ENCODE data around the gene PWP2. TPM values are rescaled to one million over a fixed set of nuclear protein-coding genes. Genes with fewer than 3 reads are reported as not detected.

The PWP2 gene
- total RNA-seq, 2 donors from 2014 or later = 9.1 to 9.6 TPM

- H3K27ac ChIP-seq (ENCODE audit: low read depth, low read length) = no peak overlapping the region
- H3K36me3 ChIP-seq (ENCODE audit: control insufficient read depth, insufficient read depth, low read length) = peaks cover 41% of the 10 kb centered on the region
- H3K27me3 Mint-ChIP-seq (ENCODE audit: insufficient read depth) = no peaks in the 10 kb centered on the region
- WGBS, 2 experiments (ENCODE audit: insufficient coverage in 1 of 2, insufficient read length in 1 of 2) = 97 to 98% methylated on average over 5 to 10 of the region's 10 CpGs
- no peaks in the 10 kb centered on the region for H3K27me3 ChIP-seq (ENCODE audit: control insufficient read depth, insufficient read depth, low read length, poor library complexity, severe bottlenecking)
- peaks cover 27% of the 10 kb centered on the region for H3K36me3 Mint-ChIP-seq (ENCODE audit: low read depth)
- no peak for TF ChIP-seq CTCF (conservative IDR thresholded peaks at IDR 0.05)
- peaks cover 6% of the 10 kb centered on the region for H3K4me1 Mint-ChIP-seq
- no peak overlapping the region for H3K4me3 ChIP-seq (ENCODE audit: low read length)
- H3K4me3 Mint-ChIP-seq = no peak overlapping the region
- DNase-seq = no peak
- H3K9me3 ChIP-seq (ENCODE audit: control insufficient read depth, low read length) = no peaks in the 10 kb centered on the region
- no peaks in the 10 kb centered on the region for H3K4me1 ChIP-seq (ENCODE audit: control insufficient read depth, insufficient read depth, low read length)
- H3K9me3 Mint-ChIP-seq = no peaks in the 10 kb centered on the region
- H3K27ac Mint-ChIP-seq = peak overlapping the region; percentile 84
- H3K9ac ChIP-seq (ENCODE audit: extremely low read depth, low read length, poor library complexity, severe bottlenecking) = no peak overlapping the region
These were observed 41.1 kb upstream of the PWP2 start for GRCh38 chr21:44066116-44066515.

DNA sequence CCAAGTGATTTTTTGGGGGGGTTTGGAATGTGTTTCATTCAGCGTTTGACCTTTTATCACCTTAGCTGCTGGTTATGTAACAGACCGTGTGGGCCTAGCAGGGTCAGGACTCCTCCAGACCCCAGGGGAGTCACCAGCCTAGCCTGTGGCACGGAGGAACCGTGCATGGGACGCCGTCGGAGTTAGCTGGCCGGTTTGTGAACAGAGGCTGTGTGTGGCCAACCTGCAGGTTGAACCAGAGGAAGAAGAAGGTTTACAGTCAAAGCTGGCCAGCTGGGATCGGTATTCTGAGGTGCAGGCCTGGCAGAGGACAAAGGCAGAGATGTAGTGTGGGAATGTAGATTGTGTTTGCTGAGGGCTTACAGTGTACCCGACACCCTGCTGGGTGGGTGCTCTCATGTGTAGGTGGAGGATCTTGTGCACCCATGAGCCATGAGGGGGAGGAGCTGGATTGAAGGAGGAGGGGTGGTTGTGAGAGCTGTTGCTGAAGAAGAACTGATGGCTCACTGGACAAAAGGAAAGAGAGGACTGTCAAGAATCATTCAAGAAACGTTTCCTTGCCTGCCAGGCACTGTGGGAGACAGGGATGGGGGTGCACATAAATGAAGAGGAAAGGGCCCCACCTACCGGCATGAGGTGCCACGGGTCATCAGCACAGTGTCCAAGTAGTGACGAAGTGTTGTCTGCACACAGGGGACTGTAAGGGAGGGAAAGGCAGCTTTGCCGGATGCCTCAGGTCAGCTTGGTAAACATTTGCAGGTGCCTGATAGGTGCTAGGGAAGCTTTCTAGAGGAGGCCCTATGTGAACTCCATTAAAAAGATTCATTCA, 40.0 kb upstream of the PWP2 start:
- H3K9me3 ChIP-seq (ENCODE audit: control insufficient read depth, low read length) = no peaks in the 10 kb centered on the region
- no peak overlapping the region for H3K9ac ChIP-seq (ENCODE audit: extremely low read depth, low read length, poor library complexity, severe bottlenecking)
- no peak for TF ChIP-seq CTCF (conservative IDR thresholded peaks at IDR 0.05)
- Mint-ChIP-seq H3K27me3 (ENCODE audit: insufficient read depth) (no peaks in the 10 kb centered on the region), H3K9me3 (no peaks in the 10 kb centered on the region), H3K27ac (peak overlapping the region; percentile 59), H3K4me1 (peaks cover 12% of the 10 kb centered on the region), H3K4me3 (no peak overlapping the region), H3K36me3 (ENCODE audit: low read depth) (peaks cover 29% of the 10 kb centered on the region)
- no peak overlapping the region for H3K27ac ChIP-seq (ENCODE audit: low read depth, low read length)
- WGBS, 2 experiments (ENCODE audit: insufficient coverage in 1 of 2, insufficient read length in 1 of 2) = 91 to 93% methylated on average over 14 to 15 of the region's 15 CpGs
- H3K4me1 ChIP-seq (ENCODE audit: control insufficient read depth, insufficient read depth, low read length) = no peaks in the 10 kb centered on the region
- no peak overlapping the region for H3K4me3 ChIP-seq (ENCODE audit: low read length)
- peaks cover 46% of the 10 kb centered on the region for H3K36me3 ChIP-seq (ENCODE audit: control insufficient read depth, insufficient read depth, low read length)
- H3K27me3 ChIP-seq (ENCODE audit: control insufficient read depth, insufficient read depth, low read length, poor library complexity, severe bottlenecking) = no peaks in the 10 kb centered on the region
- DNase-seq = no peak

DNA sequence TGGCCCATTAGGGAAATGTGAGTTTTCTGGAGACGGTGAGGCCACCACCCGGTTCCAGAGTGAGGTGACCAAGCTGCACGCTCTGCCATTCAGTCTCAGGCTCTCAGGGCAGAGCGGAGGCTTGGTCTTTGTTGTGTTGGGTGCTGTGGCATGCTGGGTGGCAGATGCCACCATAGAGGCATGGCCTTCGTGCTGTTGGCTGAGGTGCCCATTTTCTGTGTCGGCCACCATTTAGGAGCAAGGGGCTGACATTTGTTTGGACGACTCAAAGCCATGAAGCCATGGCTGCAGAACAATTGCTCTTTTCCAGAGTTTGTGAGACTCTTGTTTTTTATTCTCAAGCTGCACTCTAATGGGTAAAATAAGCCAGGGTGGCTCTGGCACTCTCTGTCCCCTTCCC, 36.8 kb upstream of the PWP2 start:
- no peak overlapping the region for H3K4me3 ChIP-seq (ENCODE audit: low read length)
- peaks cover 12% of the 10 kb centered on the region for H3K4me1 Mint-ChIP-seq
- WGBS, 2 experiments (ENCODE audit: insufficient coverage in 1 of 2, insufficient read length in 1 of 2) = 96% methylated on average over 4 to 7 of the region's 7 CpGs
- no peak overlapping the region for H3K4me3 Mint-ChIP-seq
- DNase-seq = no peak
- H3K27ac Mint-ChIP-seq = peak overlapping the region; percentile 39
- no peaks in the 10 kb centered on the region for H3K9me3 ChIP-seq (ENCODE audit: control insufficient read depth, low read length)
- H3K9me3 Mint-ChIP-seq = no peaks in the 10 kb centered on the region
- peaks cover 48% of the 10 kb centered on the region for H3K36me3 ChIP-seq (ENCODE audit: control insufficient read depth, insufficient read depth, low read length)
- no peak overlapping the region for H3K27ac ChIP-seq (ENCODE audit: low read depth, low read length)
- H3K27me3 Mint-ChIP-seq (ENCODE audit: insufficient read depth) = no peaks in the 10 kb centered on the region
- H3K36me3 Mint-ChIP-seq (ENCODE audit: low read depth) = peaks cover 38% of the 10 kb centered on the region
- TF ChIP-seq CTCF (conservative IDR thresholded peaks at IDR 0.05) = no peak
- H3K9ac ChIP-seq (ENCODE audit: extremely low read depth, low read length, poor library complexity, severe bottlenecking) = no peak overlapping the region
- H3K27me3 ChIP-seq (ENCODE audit: control insufficient read depth, insufficient read depth, low read length, poor library complexity, severe bottlenecking) = no peaks in the 10 kb centered on the region
- no peaks in the 10 kb centered on the region for H3K4me1 ChIP-seq (ENCODE audit: control insufficient read depth, insufficient read depth, low read length)

All from endodermal cell (in vitro differentiated cells).